GM21390 (cell line): Measurements from ENCODE around the gene ADH7.
"Not testable (repeated sequence)": the region's sequence is repeated elsewhere in the genome, so short reads cannot be mapped to it uniquely, and the experiment has no call there.

Source experiments
- ATAC-seq: cut with Tn5 transposase; IDR thresholded peaks from one replicate; pipeline ENCODE4 v1.9.1; 2021; ENCODE audit not compliant: unreplicated experiment

Gene ADH7

GRCh38 chr4:99417125-99417524 is 18.0 kb downstream of the ADH7 start:
- no peak for ATAC-seq

- not testable (repeated sequence) for ATAC-seq
Measured at GRCh38 chr4:99415762-99416161, 19.4 kb downstream of the ADH7 start.

- not testable (repeated sequence) for ATAC-seq
Measured at GRCh38 chr4:99414902-99415301, 20.2 kb downstream of the ADH7 start.

GRCh38 chr4:99414401-99414800 is 20.7 kb downstream of the ADH7 start:
- ATAC-seq: no peak

- no peak for ATAC-seq
Measured at GRCh38 chr4:99413140-99413539, 22.0 kb downstream of the ADH7 start.

- no peak for ATAC-seq
Measured at GRCh38 chr4:99411041-99411440, 24.1 kb downstream of the ADH7 start.

GRCh38 chr4:99410075-99410474 is 25.1 kb downstream of the ADH7 start:
- ATAC-seq: no peak

- no peak for ATAC-seq
Measured at GRCh38 chr4:99408346-99408745, 26.8 kb downstream of the ADH7 start.

GRCh38 chr4:99405433-99406115 is 29.6 kb downstream of the ADH7 start:
- no peak for ATAC-seq

- peak; percentile 85 for ATAC-seq
Measured at GRCh38 chr4:99404595-99405287, 30.4 kb downstream of the ADH7 start.

GRCh38 chr4:99403380-99404184 is 31.6 kb downstream of the ADH7 start:
- ATAC-seq: peak; percentile 67

- ATAC-seq: no peak
Measured at GRCh38 chr4:99402765-99403164, 32.4 kb downstream of the ADH7 start.

GRCh38 chr4:99400831-99401230 is 34.3 kb downstream of the ADH7 start:
- ATAC-seq: no peak

GRCh38 chr4:99399017-99399416 is 36.1 kb downstream of the ADH7 start:
- ATAC-seq: no peak

- no peak for ATAC-seq
Measured at GRCh38 chr4:99395595-99396364, 39.4 kb downstream of the ADH7 start.

GRCh38 chr4:99394896-99395295 is 40.2 kb downstream of the ADH7 start:
- ATAC-seq: no peak

- ATAC-seq: no peak
Measured at GRCh38 chr4:99390055-99390454, 45.1 kb downstream of the ADH7 start.

GRCh38 chr4:99389606-99390005 is 45.5 kb downstream of the ADH7 start:
- no peak for ATAC-seq

- no peak for ATAC-seq
Measured at GRCh38 chr4:99383833-99384392, 51.2 kb downstream of the ADH7 start.

- ATAC-seq: no peak
Measured at GRCh38 chr4:99383399-99383798, 51.7 kb downstream of the ADH7 start.
